GM21381 (cell line): ENCODE data around the gene SCYL3.
"Not testable (repeated sequence)": the region's sequence is repeated elsewhere in the genome, so short reads cannot be mapped to it uniquely, and the experiment has no call there.

Source experiments
- ATAC-seq: cut with Tn5 transposase; IDR thresholded peaks from one replicate; pipeline ENCODE4 v1.9.1; 2021; ENCODE audit warnings: mild to moderate bottlenecking, moderate library complexity; ENCODE audit not compliant: unreplicated experiment

Gene SCYL3

GRCh38 chr1:169821500-169821899 is 72.2 kb downstream of the SCYL3 start:
- no peak for ATAC-seq

- ATAC-seq, result no peak
Measured at GRCh38 chr1:169816617-169817016, 77.1 kb downstream of the SCYL3 start.

- no peak for ATAC-seq
Measured at GRCh38 chr1:169814265-169814664, 79.4 kb downstream of the SCYL3 start.

GRCh38 chr1:169812131-169812530 is 81.6 kb downstream of the SCYL3 start:
- no peak for ATAC-seq

DNA sequence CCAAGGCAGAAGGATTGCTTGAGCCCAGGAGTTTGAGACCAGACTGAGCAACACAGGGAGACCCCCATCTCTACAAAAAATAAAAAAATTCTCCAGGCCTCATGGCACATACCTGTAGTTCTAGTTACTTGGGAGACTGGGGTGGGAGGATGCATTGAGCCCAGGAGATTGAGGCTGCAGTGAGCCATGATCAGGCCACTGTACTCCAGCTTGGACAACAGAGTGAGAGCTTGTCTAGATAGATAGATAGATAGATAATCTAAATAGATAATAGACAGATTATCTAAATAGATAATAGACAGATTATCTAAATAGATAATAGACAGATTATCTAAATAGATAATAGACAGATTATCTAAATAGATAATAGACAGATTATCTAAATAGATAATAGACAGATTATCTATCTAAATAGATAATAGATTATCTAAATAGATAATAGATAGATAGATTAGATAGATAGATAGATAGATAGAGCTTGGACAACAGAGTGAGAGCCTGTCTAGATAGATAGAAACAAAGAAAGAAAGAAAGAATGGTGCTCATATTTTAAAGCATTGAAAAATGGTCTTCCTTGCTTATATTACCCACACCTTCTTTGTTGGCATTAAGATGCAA is 82.2 kb downstream of the SCYL3 start:
- not testable (repeated sequence) for ATAC-seq

DNA sequence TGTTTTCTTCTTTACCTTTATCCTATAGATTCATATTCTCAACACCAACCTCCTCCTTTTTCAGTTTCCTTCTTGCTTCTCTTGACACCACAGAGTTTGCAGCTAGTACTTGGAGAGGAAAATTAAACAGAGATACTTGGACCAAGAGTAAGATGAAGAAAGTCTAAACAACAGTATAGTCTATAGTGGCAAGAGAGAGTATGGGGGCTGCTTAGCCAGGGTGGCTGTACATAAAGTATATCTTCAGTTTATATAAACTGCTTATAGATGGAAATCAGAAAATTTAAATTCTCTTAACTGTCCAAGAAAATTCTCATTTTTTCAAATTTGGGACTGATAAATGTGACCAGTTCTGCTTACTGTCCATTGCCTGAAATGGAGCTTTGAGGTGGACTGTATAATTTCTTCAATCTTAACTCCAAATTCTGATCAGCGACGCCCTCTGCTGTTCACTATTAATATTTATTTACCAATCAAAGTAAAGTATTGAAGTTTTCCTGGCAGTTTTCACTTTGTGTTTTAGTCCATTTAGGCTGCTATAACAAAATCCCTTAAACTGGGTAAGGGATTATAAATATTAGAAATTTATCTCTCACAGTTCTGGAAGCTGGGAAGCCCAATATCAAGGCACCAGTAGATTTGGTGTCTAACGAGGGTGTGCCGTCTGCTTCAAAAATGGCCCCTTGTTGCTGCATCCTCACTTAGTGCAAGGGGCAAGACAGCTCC is 84.2 kb downstream of the SCYL3 start:
- no peak for ATAC-seq

DNA sequence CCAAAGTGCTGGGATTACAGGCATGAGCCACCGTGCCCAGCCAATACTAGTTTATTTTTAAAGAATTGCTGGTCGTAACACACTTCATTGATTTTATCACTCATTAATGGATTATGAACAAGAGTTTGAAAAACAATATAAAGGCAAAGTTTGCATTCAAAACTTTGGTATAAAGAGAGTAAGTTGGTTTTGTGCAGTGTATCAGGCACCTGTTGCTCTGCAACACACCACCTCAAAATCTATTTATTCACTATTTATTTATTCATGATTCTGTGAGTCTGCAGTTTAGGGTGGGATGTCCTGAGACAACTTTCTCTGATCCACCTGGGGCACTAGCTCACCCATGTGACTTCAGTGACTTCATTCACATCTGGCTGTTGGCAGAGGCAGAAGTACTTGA is 88.8 kb downstream of the SCYL3 start:
- ATAC-seq, result no peak

GRCh38 chr1:169802888-169803287 is 90.8 kb downstream of the SCYL3 start:
- ATAC-seq, result no peak
